ENCODE measurements around the gene PLEKHG7.

DNA sequence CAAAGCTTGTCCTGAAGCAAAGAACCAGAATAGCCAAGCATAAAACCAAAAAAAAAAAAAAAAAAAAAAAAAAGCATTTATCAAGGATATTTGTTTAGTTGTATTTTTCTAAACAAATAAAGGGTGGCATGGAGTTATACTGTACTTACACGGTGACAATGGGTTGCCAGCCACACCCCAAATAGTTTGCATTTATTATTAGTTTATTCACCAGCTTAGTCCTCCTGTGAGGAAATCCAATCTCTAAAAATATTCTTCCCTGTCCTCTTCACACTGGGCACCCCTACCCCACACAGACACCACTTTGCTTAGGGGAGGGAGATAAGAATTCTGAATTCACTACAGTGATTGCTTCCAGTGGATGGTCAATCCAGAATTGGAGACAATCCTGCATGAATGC is 18.9 kb downstream of the PLEKHG7 start:
- no peak for TF ChIP-seq CTCF (optimal IDR thresholded peaks at IDR 0.05 in 1 of 3, IDR thresholded peaks at IDR 0.05 in 1 of 3, conservative IDR thresholded peaks at IDR 0.05 in 1 of 3; ENCODE audit: extremely low read depth in 1 of 3, insufficient read depth in 2 of 3, low read length in 3 of 3)
- TF ChIP-seq EZH2 (IDR thresholded peaks at IDR 0.05; ENCODE audit: low read length), result no peak
